DOHH2 (cell line): ENCODE measurements around the gene NUDCD2.

ENCODE experiments used
- CTCF ChIP-seq: fragments of 200-600 bp; sonication (generic); IDR thresholded peaks from one replicate; pipeline ENCODE4 v1.5.1; 2014; ENCODE audit warnings: antibody characterized with exemption, mild to moderate bottlenecking, low read depth, low read length; ENCODE audit not compliant: poor library complexity, severe bottlenecking
- EZH2phosphoT487 ChIP-seq: fragments of 200-600 bp; sonication (generic); IDR thresholded peaks from 2 replicates; pipeline ENCODE4 v1.6.1; 2017; ENCODE audit warnings: borderline replicate concordance, mild to moderate bottlenecking, antibody characterized with exemption, low read length, moderate library complexity, mixed read lengths

- TF ChIP-seq CTCF (peak; percentile 56), EZH2phosphoT487 (no peak)
Observed at GRCh38 chr5:163459819-163460561, at the start of gene NUDCD2.
